Panc1 (cell line): ENCODE measurements around the gene AKAP6.

Experiments
- CTCF ChIP-seq: fragments of 450-650 bp; IDR thresholded peaks from 2 replicates; pipeline ENCODE4 v1.5.1; 2017; ENCODE audit warnings: mild to moderate bottlenecking
- POLR2AphosphoS5 ChIP-seq: IDR thresholded peaks from 2 replicates; pipeline ENCODE4 v1.6.1; 2012; ENCODE audit warnings: mild to moderate bottlenecking, low read depth, low read length, moderate library complexity
- REST ChIP-seq, 2 experiments: IDR thresholded peaks; 2 replicates each; pipeline ENCODE4 v1.6.1; 2011 to 2012; ENCODE audit warnings: low read depth in 2 of 2, control low read depth in 1 of 2, low read length in 1 of 2, mild to moderate bottlenecking in 1 of 2, moderate library complexity in 1 of 2; ENCODE audit not compliant: insufficient read depth in 1 of 2
- TCF7L2 ChIP-seq: IDR thresholded peaks from 2 replicates; pipeline ENCODE4 v1.6.1; 2011; ENCODE audit warnings: mild to moderate bottlenecking, low read depth, low read length, inconsistent platforms

GRCh38 chr14:32313844-32314376 is 15.2 kb upstream of the AKAP6 start:
- TF ChIP-seq TCF7L2 (no peak), CTCF (no peak), REST (IDR thresholded peaks at IDR 0.05; ENCODE audit: insufficient read depth in 1 of 2, low read depth in 2 of 2, low read length in 1 of 2) (no peak), POLR2AphosphoS5 (no peak)
